ENCODE measurements around the gene ANKS1A. TPM values are rescaled to one million over a fixed set of nuclear protein-coding genes. Genes with fewer than 3 reads are reported as not detected.

ANKS1A gene
- total RNA-seq, 1 experiment from 2014 or later: 21.7 TPM

DNA sequence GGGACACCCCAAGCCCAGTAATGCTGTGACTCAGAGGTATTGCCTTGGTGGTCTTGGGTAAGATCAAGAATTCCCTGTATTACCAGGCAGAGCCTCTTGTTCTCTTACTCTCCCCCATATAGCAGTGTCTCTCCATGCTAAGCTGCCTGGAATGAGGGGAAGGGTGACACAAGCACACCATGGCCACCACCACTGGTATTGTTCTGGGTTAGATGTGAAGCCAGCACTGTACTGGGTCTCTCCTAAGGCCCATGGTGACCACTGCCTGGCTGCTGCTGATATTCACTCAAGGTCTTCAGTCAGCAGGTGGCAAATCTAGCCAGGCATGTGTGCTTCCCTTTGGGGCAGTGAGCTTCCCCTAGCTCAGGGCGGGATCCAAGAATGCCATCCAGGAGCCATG, 37.7 kb upstream of the ANKS1A start:
- intact Hi-C loops (cut with micrococcal nuclease; ENCODE audit: unreplicated experiment): no loop called here
- POLR2A ChIA-PET (ENCODE audit: low non-redundant PET): no interaction called here
- Histone ChIP-seq H3K4me3 (ENCODE audit: low read depth, low read length, poor library complexity, severe bottlenecking) (no peak overlapping the region), H3K27ac (ENCODE audit: low read depth, low read length, poor library complexity, severe bottlenecking) (no peak overlapping the region), H3K36me3 (ENCODE audit: insufficient read depth, low read length, poor library complexity, severe bottlenecking) (peaks cover 17% of the 10 kb centered on the region), H3K9me3 (ENCODE audit: low read depth, low read length, poor library complexity, severe bottlenecking) (no peaks in the 10 kb centered on the region), H3K4me1 (ENCODE audit: insufficient read depth, low read length, poor library complexity, severe bottlenecking) (no peaks in the 10 kb centered on the region), H3K27me3 (replicated peaks; ENCODE audit: insufficient read depth, low read depth, low read length, poor library complexity) (no peaks in the 10 kb centered on the region)
- BruUV-seq (replicated peaks): no TSS peak
- CTCF ChIA-PET: no interaction called here
- DNase-seq (ENCODE audit: low spot score): no peak
- TF ChIP-seq, protein P1, sequence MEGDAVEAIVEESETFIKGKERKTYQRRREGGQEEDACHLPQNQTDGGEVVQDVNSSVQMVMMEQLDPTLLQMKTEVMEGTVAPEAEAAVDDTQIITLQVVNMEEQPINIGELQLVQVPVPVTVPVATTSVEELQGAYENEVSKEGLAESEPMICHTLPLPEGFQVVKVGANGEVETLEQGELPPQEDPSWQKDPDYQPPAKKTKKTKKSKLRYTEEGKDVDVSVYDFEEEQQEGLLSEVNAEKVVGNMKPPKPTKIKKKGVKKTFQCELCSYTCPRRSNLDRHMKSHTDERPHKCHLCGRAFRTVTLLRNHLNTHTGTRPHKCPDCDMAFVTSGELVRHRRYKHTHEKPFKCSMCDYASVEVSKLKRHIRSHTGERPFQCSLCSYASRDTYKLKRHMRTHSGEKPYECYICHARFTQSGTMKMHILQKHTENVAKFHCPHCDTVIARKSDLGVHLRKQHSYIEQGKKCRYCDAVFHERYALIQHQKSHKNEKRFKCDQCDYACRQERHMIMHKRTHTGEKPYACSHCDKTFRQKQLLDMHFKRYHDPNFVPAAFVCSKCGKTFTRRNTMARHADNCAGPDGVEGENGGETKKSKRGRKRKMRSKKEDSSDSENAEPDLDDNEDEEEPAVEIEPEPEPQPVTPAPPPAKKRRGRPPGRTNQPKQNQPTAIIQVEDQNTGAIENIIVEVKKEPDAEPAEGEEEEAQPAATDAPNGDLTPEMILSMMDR (conservative IDR thresholded peaks at IDR 0.05; ENCODE audit: low read depth, low read length): no peak
- no peak for TF ChIP-seq EZH2 (IDR thresholded peaks at IDR 0.05; ENCODE audit: borderline replicate concordance, low read depth, low read length, poor library complexity, severe bottlenecking)

DNA sequence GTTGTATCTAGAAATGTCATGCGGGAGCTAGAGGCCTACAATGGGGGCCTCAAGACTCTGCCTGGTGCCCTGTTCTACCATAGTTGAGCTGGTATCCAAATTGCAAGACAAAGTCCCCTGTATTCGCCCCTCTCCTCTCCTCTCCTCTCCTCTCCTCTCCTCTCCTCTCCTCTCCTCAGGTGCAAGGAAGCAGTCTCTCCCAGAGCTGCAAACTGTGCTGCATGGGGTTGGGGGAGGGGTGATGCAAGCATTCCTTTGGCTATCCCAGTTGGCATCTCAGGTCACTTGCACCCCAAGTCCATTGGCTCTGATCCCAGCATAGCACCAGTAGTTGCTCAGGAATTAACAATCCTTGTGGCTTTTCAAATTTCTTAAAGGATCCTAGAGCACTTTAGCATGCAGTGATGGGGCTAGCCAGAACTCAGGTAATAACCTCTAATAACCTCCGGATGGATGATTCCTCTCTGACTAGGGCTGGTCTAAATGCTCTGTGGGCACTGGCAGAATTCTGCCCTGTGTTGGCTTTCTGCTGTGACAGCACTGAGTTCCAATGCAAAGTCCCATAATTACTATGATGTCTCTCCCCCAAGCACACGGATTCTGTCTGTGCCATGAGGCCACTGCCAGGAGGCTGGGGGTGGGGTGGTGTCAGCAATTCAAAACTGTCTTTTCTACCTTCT, 36.5 kb upstream of the ANKS1A start:
- Histone ChIP-seq H3K4me3 (ENCODE audit: low read depth, low read length, poor library complexity, severe bottlenecking) (no peak overlapping the region), H3K27me3 (replicated peaks; ENCODE audit: insufficient read depth, low read depth, low read length, poor library complexity) (no peaks in the 10 kb centered on the region), H3K4me1 (ENCODE audit: insufficient read depth, low read length, poor library complexity, severe bottlenecking) (no peaks in the 10 kb centered on the region), H3K36me3 (ENCODE audit: insufficient read depth, low read length, poor library complexity, severe bottlenecking) (peaks cover 29% of the 10 kb centered on the region), H3K27ac (ENCODE audit: low read depth, low read length, poor library complexity, severe bottlenecking) (no peak overlapping the region), H3K9me3 (ENCODE audit: low read depth, low read length, poor library complexity, severe bottlenecking) (no peaks in the 10 kb centered on the region)
- intact Hi-C loops (cut with micrococcal nuclease; ENCODE audit: unreplicated experiment): no loop called here
- TF ChIP-seq EZH2 (IDR thresholded peaks at IDR 0.05; ENCODE audit: borderline replicate concordance, low read depth, low read length, poor library complexity, severe bottlenecking): no peak
- TF ChIP-seq, protein P1 (conservative IDR thresholded peaks at IDR 0.05; ENCODE audit: low read depth, low read length): no peak
- no peak for DNase-seq (ENCODE audit: low spot score)
- no TSS peak for BruUV-seq (replicated peaks)
- CTCF ChIA-PET: no interaction called here
- POLR2A ChIA-PET (ENCODE audit: low non-redundant PET): no interaction called here

- Histone ChIP-seq H3K9me3 (ENCODE audit: low read depth, low read length, poor library complexity, severe bottlenecking) (no peaks in the 10 kb centered on the region), H3K36me3 (ENCODE audit: insufficient read depth, low read length, poor library complexity, severe bottlenecking) (peaks cover 41% of the 10 kb centered on the region), H3K4me1 (ENCODE audit: insufficient read depth, low read length, poor library complexity, severe bottlenecking) (no peaks in the 10 kb centered on the region), H3K27ac (ENCODE audit: low read depth, low read length, poor library complexity, severe bottlenecking) (no peak overlapping the region), H3K27me3 (replicated peaks; ENCODE audit: insufficient read depth, low read depth, low read length, poor library complexity) (no peaks in the 10 kb centered on the region), H3K4me3 (ENCODE audit: low read depth, low read length, poor library complexity, severe bottlenecking) (no peak overlapping the region)
- no TSS peak for BruUV-seq (replicated peaks)
- ChIA-PET CTCF (no interaction called here), POLR2A (ENCODE audit: low non-redundant PET) (no interaction called here)
- intact Hi-C loops (cut with micrococcal nuclease; ENCODE audit: unreplicated experiment): no loop called here
- DNase-seq (ENCODE audit: low spot score): no peak
- no peak for TF ChIP-seq EZH2 (IDR thresholded peaks at IDR 0.05; ENCODE audit: borderline replicate concordance, low read depth, low read length, poor library complexity, severe bottlenecking)
- TF ChIP-seq, protein P1 (conservative IDR thresholded peaks at IDR 0.05; ENCODE audit: low read depth, low read length): no peak
Observed at GRCh38 chr6:34855463-34855862, 33.6 kb upstream of the ANKS1A start.
